Measurements from ENCODE around the gene DDOST.

DNA sequence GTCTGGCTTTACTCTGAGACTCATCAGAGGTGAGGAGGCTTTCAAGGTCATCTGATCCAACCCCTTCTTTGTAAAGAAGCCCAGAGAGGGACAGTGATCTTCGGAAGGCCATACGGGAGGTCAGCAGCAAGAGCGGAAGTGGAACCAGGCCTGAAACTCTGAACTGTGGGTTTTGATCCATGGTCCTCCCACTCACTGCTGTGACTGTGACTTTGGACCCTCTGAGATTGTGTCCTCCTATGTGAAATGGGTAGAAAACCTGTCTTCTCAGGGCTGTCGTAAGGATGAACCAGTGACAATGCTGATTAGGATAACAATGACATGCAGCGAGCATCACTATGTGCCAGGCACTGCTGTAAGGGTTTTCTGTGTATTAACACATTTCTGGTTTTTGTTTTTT is 9.8 kb upstream of the DDOST start:
- TF ChIP-seq GATA2 (IDR thresholded peaks at IDR 0.05; ENCODE audit: low read depth, low read length), result no peak
- no peak for TF ChIP-seq GATA3 (IDR thresholded peaks at IDR 0.05; ENCODE audit: low read depth, low read length)

Data from SH-SY5Y (cell line).